ENCODE measurements around the gene TRIM2.

The TRIM2 gene

GRCh38 chr4:153372967-153373562 is 168.8 kb downstream of the TRIM2 start:
- DNase-seq = no peak
- H4K20me1 ChIP-seq (ENCODE audit: insufficient read depth, low read length) = no peaks in the 10 kb centered on the region
- H3K79me2 ChIP-seq (ENCODE audit: low read length) = no peaks in the 10 kb centered on the region
- no peaks in the 10 kb centered on the region for H3K36me3 ChIP-seq (replicated peaks; ENCODE audit: insufficient read depth, low read length)
- no peak for TF ChIP-seq EZH2phosphoT487 (IDR thresholded peaks at IDR 0.05; ENCODE audit: low read length)
- TF ChIP-seq CTCF (IDR thresholded peaks at IDR 0.05; ENCODE audit: low read length) = no peak
- no peak for TF ChIP-seq EZH2 (optimal IDR thresholded peaks at IDR 0.05; ENCODE audit: low read depth, low read length)
- no peak overlapping the region for H3K4me2 ChIP-seq (ENCODE audit: low read depth, low read length)
- H3K9ac ChIP-seq (ENCODE audit: low read length) = no peak overlapping the region
- H3K9me3 ChIP-seq (replicated peaks; ENCODE audit: insufficient read depth, low read length) = no peaks in the 10 kb centered on the region
- H2AFZ ChIP-seq (ENCODE audit: low read length) = no peak overlapping the region
- no peak overlapping the region for H3K4me3 ChIP-seq (ENCODE audit: low read length)
- no peaks in the 10 kb centered on the region for H3K4me1 ChIP-seq (ENCODE audit: low read length)
- no peaks in the 10 kb centered on the region for H3K27me3 ChIP-seq (replicated peaks; ENCODE audit: insufficient read depth, low read length)
- no peaks in the 10 kb centered on the region for H3K9me2 ChIP-seq (replicated peaks; ENCODE audit: insufficient read depth, low read length)
- H3K27ac ChIP-seq (ENCODE audit: low read length) = no peak overlapping the region
- H3F3A ChIP-seq (ENCODE audit: insufficient read depth, low read length) = no peaks in the 10 kb centered on the region

DNA sequence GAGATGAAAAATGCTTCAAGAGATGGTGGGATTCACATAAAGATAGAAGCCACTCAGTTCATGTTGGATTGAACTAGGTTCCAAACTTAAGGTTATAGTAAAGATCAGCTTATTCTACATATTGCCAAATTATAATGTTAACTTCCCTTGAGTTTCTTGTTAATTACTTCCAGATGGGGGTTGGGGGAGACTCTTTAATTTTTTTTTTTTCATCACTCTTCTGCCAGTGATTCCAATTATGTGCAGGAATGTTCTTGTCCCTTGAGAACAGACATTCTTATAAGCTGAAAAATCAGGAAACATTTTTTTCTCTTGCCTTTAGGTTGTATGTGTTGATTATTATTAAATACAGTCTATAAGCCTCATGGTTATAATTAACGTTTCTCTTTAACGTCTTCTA is 170.2 kb downstream of the TRIM2 start:
- Histone ChIP-seq H3K4me3 (ENCODE audit: low read length) (no peak overlapping the region), H3K36me3 (replicated peaks; ENCODE audit: insufficient read depth, low read length) (no peaks in the 10 kb centered on the region)
- DNase-seq = no peak

GRCh38 chr4:153375303-153375702 is 171.1 kb downstream of the TRIM2 start:
- no peaks in the 10 kb centered on the region for H4K20me1 ChIP-seq (ENCODE audit: insufficient read depth, low read length)
- H2AFZ ChIP-seq (ENCODE audit: low read length) = no peak overlapping the region
- no peak for DNase-seq
- no peaks in the 10 kb centered on the region for H3K36me3 ChIP-seq (replicated peaks; ENCODE audit: insufficient read depth, low read length)
- no peaks in the 10 kb centered on the region for H3K9me3 ChIP-seq (replicated peaks; ENCODE audit: insufficient read depth, low read length)
- H3K4me1 ChIP-seq (ENCODE audit: low read length) = no peaks in the 10 kb centered on the region
- TF ChIP-seq EZH2phosphoT487 (IDR thresholded peaks at IDR 0.05; ENCODE audit: low read length) (no peak), CTCF (IDR thresholded peaks at IDR 0.05; ENCODE audit: low read length) (no peak), EZH2 (optimal IDR thresholded peaks at IDR 0.05; ENCODE audit: low read depth, low read length) (no peak)
- H3F3A ChIP-seq (ENCODE audit: insufficient read depth, low read length) = no peaks in the 10 kb centered on the region
- H3K4me3 ChIP-seq (ENCODE audit: low read length) = no peak overlapping the region
- H3K9me2 ChIP-seq (replicated peaks; ENCODE audit: insufficient read depth, low read length) = no peaks in the 10 kb centered on the region
- H3K79me2 ChIP-seq (ENCODE audit: low read length) = no peaks in the 10 kb centered on the region
- H3K27me3 ChIP-seq (replicated peaks; ENCODE audit: insufficient read depth, low read length) = no peaks in the 10 kb centered on the region
- no peak overlapping the region for H3K9ac ChIP-seq (ENCODE audit: low read length)
- H3K4me2 ChIP-seq (ENCODE audit: low read depth, low read length) = no peak overlapping the region
- H3K27ac ChIP-seq (ENCODE audit: low read length) = no peak overlapping the region

More for the DNA sequence above, 170.2 kb downstream of the TRIM2 start:
- H3K9me3 ChIP-seq (replicated peaks; ENCODE audit: insufficient read depth, low read length) = no peaks in the 10 kb centered on the region
- no peak overlapping the region for H3K9ac ChIP-seq (ENCODE audit: low read length)
- H3F3A ChIP-seq (ENCODE audit: insufficient read depth, low read length) = no peaks in the 10 kb centered on the region
- no peak overlapping the region for H3K4me2 ChIP-seq (ENCODE audit: low read depth, low read length)
- H2AFZ ChIP-seq (ENCODE audit: low read length) = no peak overlapping the region
- no peaks in the 10 kb centered on the region for H3K79me2 ChIP-seq (ENCODE audit: low read length)
- no peaks in the 10 kb centered on the region for H3K4me1 ChIP-seq (ENCODE audit: low read length)
- no peaks in the 10 kb centered on the region for H3K27me3 ChIP-seq (replicated peaks; ENCODE audit: insufficient read depth, low read length)
- no peaks in the 10 kb centered on the region for H3K9me2 ChIP-seq (replicated peaks; ENCODE audit: insufficient read depth, low read length)
- no peaks in the 10 kb centered on the region for H4K20me1 ChIP-seq (ENCODE audit: insufficient read depth, low read length)
- TF ChIP-seq EZH2phosphoT487 (IDR thresholded peaks at IDR 0.05; ENCODE audit: low read length) = no peak
- no peak for TF ChIP-seq CTCF (IDR thresholded peaks at IDR 0.05; ENCODE audit: low read length)
- no peak for TF ChIP-seq EZH2 (optimal IDR thresholded peaks at IDR 0.05; ENCODE audit: low read depth, low read length)
- no peak overlapping the region for H3K27ac ChIP-seq (ENCODE audit: low read length)
